OCI-LY3 (cell line): ENCODE results near the gene PLA2G6.

Source experiments
- EZH2phosphoT487 ChIP-seq: fragments of 200-600 bp; shearing (Covaris generic); IDR thresholded peaks from 2 replicates; pipeline ENCODE4 v1.6.1; 2018; ENCODE audit warnings: antibody characterized with exemption, mixed run types, low read depth
- TF ChIP-seq, protein P1 (sequence below): fragments of 200-600, 300-600 bp; sonication (generic); IDR thresholded peaks from 2 replicates; pipeline ENCODE4 v1.5.1; 2014; ENCODE audit warnings: antibody characterized with exemption, low read length, low read depth

DNA sequence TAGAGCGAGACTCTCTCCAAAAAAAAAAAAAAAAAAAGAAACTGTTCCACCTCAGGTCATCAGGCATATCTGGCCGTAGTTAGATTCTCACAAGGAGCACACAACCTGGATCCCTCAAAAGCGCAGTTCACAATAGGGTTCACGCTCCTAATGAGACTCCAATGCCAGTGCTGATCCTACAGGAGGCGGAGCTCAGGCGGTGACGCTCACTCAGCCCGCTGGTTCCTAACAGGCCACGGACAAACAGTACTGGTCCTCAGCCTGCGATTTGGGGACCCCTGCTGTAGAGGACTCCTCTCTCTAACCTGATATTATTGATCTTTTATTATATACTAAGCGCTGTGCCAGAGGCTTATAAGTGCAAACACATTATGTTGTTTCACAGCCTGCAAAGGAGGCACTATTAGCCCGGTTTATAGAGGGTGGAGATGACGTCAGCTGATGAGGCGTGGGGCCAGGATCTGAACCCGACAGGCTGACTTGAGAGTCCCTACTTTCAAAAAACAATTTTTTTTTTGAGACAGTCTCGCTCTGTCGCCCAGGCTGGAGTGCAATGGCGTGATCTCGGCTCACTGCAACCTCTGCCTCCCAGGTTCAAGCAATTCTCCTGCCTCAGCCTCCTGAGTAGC, 15.3 kb upstream of the PLA2G6 start:
- TF ChIP-seq, protein P1, sequence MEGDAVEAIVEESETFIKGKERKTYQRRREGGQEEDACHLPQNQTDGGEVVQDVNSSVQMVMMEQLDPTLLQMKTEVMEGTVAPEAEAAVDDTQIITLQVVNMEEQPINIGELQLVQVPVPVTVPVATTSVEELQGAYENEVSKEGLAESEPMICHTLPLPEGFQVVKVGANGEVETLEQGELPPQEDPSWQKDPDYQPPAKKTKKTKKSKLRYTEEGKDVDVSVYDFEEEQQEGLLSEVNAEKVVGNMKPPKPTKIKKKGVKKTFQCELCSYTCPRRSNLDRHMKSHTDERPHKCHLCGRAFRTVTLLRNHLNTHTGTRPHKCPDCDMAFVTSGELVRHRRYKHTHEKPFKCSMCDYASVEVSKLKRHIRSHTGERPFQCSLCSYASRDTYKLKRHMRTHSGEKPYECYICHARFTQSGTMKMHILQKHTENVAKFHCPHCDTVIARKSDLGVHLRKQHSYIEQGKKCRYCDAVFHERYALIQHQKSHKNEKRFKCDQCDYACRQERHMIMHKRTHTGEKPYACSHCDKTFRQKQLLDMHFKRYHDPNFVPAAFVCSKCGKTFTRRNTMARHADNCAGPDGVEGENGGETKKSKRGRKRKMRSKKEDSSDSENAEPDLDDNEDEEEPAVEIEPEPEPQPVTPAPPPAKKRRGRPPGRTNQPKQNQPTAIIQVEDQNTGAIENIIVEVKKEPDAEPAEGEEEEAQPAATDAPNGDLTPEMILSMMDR: no peak
- no peak for TF ChIP-seq EZH2phosphoT487
